NB4 (cell line): ENCODE data around the gene ENOSF1.

Experiments used
- CTCF ChIP-seq: IDR thresholded peaks from one replicate; pipeline ENCODE4 v1.5.1; 2012; ENCODE audit warnings: low read depth, low read length
- MAX ChIP-seq: IDR thresholded peaks from 2 replicates; pipeline ENCODE4 v1.6.1; 2011; ENCODE audit warnings: low read depth, low read length
- POLR2A ChIP-seq: IDR thresholded peaks from 2 replicates; pipeline ENCODE4 v1.6.1; 2011; ENCODE audit warnings: mild to moderate bottlenecking; ENCODE audit not compliant: insufficient read length; ENCODE audit errors: extremely low read depth

- TF ChIP-seq CTCF (no peak), MAX (no peak), POLR2A (no peak)
Observed at GRCh38 chr18:635171-635570, 77.3 kb downstream of the ENOSF1 start.
